DOHH2 (cell line): ENCODE data around the gene FAM171A1.

Experiments
- H3F3A ChIP-seq: fragments of 200-600 bp; sonication (generic), shearing (Covaris generic); 2 replicates; pipeline ENCODE4 v1.6.0; 2016; ENCODE audit warnings: antibody characterized with exemption, mild to moderate bottlenecking; ENCODE audit not compliant: control insufficient read depth, insufficient read depth
- H3K27ac ChIP-seq: fragments of 200-600 bp; sonication (generic); 2 replicates; pipeline ENCODE4 v1.5.1; 2014; ENCODE audit warnings: low read depth, mild to moderate bottlenecking, low read length, moderate library complexity
- H3K27me3 ChIP-seq: fragments of 200-600 bp; sonication (generic); 2 replicates; pipeline ENCODE4 v1.6.1; 2014; ENCODE audit warnings: mild to moderate bottlenecking, low read length, mixed read lengths; ENCODE audit not compliant: control insufficient read depth
- H3K36me3 ChIP-seq: fragments of 200-600 bp; sonication (generic); 2 replicates; pipeline ENCODE4 v1.6.1; 2014; ENCODE audit warnings: mild to moderate bottlenecking, low read length, moderate library complexity, mixed read lengths; ENCODE audit not compliant: control insufficient read depth
- H3K4me1 ChIP-seq: fragments of 200-600 bp; sonication (generic); 2 replicates; pipeline ENCODE4 v1.6.1; 2014; ENCODE audit warnings: mild to moderate bottlenecking, low read length, mixed read lengths; ENCODE audit not compliant: control insufficient read depth
- H3K4me2 ChIP-seq: fragments of 200-600 bp; sonication (generic); 2 replicates; pipeline ENCODE4 v1.6.0; 2014; ENCODE audit warnings: mild to moderate bottlenecking, low read length, moderate library complexity
- H3K4me3 ChIP-seq: fragments of 200-600 bp; sonication (generic); 2 replicates; pipeline ENCODE4 v1.5.1; 2014; ENCODE audit warnings: mild to moderate bottlenecking, low read length, mixed read lengths
- H3K79me2 ChIP-seq: fragments of 200-600 bp; sonication (generic); 2 replicates; pipeline ENCODE4 v1.6.1; 2014; ENCODE audit warnings: mild to moderate bottlenecking, low read length, mixed read lengths; ENCODE audit not compliant: control insufficient read depth
- H3K9me2 ChIP-seq: fragments of 200-600 bp; sonication (generic); replicated peaks from 2 replicates; pipeline ENCODE4 v1.6.1; 2014; ENCODE audit warnings: mild to moderate bottlenecking, low read length, mixed read lengths; ENCODE audit not compliant: control insufficient read depth
- H3K9me3 ChIP-seq: fragments of 200-600 bp; sonication (generic); 2 replicates; pipeline ENCODE4 v1.6.1; 2014; ENCODE audit warnings: antibody characterized with exemption, low read length, mixed read lengths; ENCODE audit not compliant: control insufficient read depth, insufficient read depth
- H4K20me1 ChIP-seq: fragments of 200-600 bp; sonication (generic); 2 replicates; pipeline ENCODE4 v1.6.0; 2014; ENCODE audit warnings: low read depth, mild to moderate bottlenecking, antibody characterized with exemption, low read length, moderate library complexity; ENCODE audit not compliant: control insufficient read depth, insufficient read depth
- EZH2phosphoT487 ChIP-seq: fragments of 200-600 bp; sonication (generic); IDR thresholded peaks from 2 replicates; pipeline ENCODE4 v1.6.1; 2017; ENCODE audit warnings: borderline replicate concordance, mild to moderate bottlenecking, antibody characterized with exemption, low read length, moderate library complexity, mixed read lengths
- TF ChIP-seq, protein P1 (sequence below): fragments of 200-600 bp; sonication (generic); IDR thresholded peaks from one replicate; pipeline ENCODE4 v1.5.1; 2014; ENCODE audit warnings: antibody characterized with exemption, mild to moderate bottlenecking, low read depth, low read length; ENCODE audit not compliant: poor library complexity, severe bottlenecking

Gene FAM171A1

GRCh38 chr10:15241306-15241705 lies 129.8 kb downstream of the FAM171A1 start:
- H3K79me2 ChIP-seq, result no peaks in the 10 kb centered on the region

DNA sequence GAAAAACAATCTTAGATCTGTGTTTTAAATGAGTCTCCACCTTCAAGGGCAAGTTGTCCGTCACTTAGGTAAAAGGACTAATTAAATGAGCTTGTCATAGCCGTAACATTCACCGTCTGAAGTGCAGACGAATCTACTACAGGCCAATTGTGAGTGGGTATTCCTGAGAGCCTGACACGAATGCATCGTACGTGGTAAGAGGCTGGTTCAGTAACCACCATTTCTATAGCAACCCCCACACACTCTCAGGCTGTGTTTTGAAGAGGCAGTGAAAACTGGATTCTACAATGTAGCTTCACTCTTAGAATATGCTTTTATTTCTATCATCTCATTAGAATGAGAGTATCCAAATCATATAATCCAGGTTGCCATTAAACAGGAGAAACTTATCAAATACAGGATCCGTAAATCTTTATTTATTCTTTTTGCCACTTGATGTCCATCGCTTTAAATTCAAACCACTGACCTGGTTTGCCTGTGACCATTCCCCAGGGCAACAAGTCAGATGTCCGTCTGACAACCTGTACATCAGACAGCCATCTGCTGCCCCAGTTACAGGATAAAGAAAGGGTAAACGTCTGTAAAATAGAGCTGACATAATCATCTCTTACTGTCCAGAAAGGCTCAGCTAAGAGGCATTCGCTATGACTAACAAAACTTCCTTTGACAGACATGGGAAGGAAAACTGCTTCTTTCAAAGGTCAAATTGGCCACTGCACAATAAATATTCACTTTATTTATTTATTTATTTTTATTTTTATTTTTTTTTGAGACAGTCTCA lies 132.3 kb downstream of the FAM171A1 start:
- H3K27ac ChIP-seq, result no peak overlapping the region
- H3K36me3 ChIP-seq, result no peaks in the 10 kb centered on the region
- TF ChIP-seq, protein P1, sequence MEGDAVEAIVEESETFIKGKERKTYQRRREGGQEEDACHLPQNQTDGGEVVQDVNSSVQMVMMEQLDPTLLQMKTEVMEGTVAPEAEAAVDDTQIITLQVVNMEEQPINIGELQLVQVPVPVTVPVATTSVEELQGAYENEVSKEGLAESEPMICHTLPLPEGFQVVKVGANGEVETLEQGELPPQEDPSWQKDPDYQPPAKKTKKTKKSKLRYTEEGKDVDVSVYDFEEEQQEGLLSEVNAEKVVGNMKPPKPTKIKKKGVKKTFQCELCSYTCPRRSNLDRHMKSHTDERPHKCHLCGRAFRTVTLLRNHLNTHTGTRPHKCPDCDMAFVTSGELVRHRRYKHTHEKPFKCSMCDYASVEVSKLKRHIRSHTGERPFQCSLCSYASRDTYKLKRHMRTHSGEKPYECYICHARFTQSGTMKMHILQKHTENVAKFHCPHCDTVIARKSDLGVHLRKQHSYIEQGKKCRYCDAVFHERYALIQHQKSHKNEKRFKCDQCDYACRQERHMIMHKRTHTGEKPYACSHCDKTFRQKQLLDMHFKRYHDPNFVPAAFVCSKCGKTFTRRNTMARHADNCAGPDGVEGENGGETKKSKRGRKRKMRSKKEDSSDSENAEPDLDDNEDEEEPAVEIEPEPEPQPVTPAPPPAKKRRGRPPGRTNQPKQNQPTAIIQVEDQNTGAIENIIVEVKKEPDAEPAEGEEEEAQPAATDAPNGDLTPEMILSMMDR, result no peak
- no peak for TF ChIP-seq EZH2phosphoT487
- H3K4me3 ChIP-seq, result no peak overlapping the region
- no peaks in the 10 kb centered on the region for H3K9me3 ChIP-seq
- H3K4me2 ChIP-seq, result no peak overlapping the region
- no peaks in the 10 kb centered on the region for H3F3A ChIP-seq
- H4K20me1 ChIP-seq, result no peaks in the 10 kb centered on the region
- no peaks in the 10 kb centered on the region for H3K4me1 ChIP-seq
- no peaks in the 10 kb centered on the region for H3K27me3 ChIP-seq
- H3K9me2 ChIP-seq, result no peaks in the 10 kb centered on the region
- H3K79me2 ChIP-seq, result no peaks in the 10 kb centered on the region

More at GRCh38 chr10:15241306-15241705, 129.8 kb downstream of the FAM171A1 start:
- no peaks in the 10 kb centered on the region for H3K9me2 ChIP-seq
- no peak overlapping the region for H3K4me3 ChIP-seq
- H3K27ac ChIP-seq, result no peak overlapping the region
- no peaks in the 10 kb centered on the region for H3K36me3 ChIP-seq
- H3K9me3 ChIP-seq, result no peaks in the 10 kb centered on the region
- H3F3A ChIP-seq, result no peaks in the 10 kb centered on the region
- no peaks in the 10 kb centered on the region for H3K4me1 ChIP-seq
- no peaks in the 10 kb centered on the region for H3K27me3 ChIP-seq
- H3K4me2 ChIP-seq, result no peak overlapping the region
- TF ChIP-seq, protein P1, result no peak
- TF ChIP-seq EZH2phosphoT487, result no peak
- H4K20me1 ChIP-seq, result no peaks in the 10 kb centered on the region

DNA sequence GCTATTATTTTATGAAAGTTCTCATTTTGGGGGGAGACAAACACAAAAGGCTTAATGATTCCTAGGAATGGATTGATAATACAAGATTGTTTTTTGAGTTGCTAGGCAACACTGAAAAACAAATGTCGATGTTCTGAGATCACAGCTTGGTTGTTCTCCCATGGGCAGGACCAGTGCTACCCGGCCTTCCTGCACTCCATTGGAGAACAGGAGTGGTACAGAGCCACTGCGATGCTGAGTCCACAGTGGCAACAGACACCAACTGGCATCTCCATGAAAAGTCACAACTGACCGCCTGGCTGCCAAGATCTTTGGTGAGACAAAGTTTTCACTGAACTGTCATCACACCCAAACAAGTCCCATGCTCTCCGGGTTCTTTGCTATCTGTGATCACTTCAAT lies 133.7 kb downstream of the FAM171A1 start:
- H3K27me3 ChIP-seq, result no peaks in the 10 kb centered on the region
- no peak overlapping the region for H3K27ac ChIP-seq
- no peak overlapping the region for H3K4me3 ChIP-seq
- no peaks in the 10 kb centered on the region for H4K20me1 ChIP-seq
- H3K9me2 ChIP-seq, result no peaks in the 10 kb centered on the region
- H3F3A ChIP-seq, result no peaks in the 10 kb centered on the region
- H3K4me1 ChIP-seq, result no peaks in the 10 kb centered on the region
- H3K36me3 ChIP-seq, result no peaks in the 10 kb centered on the region
- H3K4me2 ChIP-seq, result no peak overlapping the region
- no peaks in the 10 kb centered on the region for H3K9me3 ChIP-seq
- TF ChIP-seq, protein P1, result no peak
- no peak for TF ChIP-seq EZH2phosphoT487
- no peaks in the 10 kb centered on the region for H3K79me2 ChIP-seq
